Measurements from ENCODE around the gene LRP4.
A peak's percentile ranks its signal among the peaks of the same experiment; 100 is the strongest.

The LRP4 gene

DNA sequence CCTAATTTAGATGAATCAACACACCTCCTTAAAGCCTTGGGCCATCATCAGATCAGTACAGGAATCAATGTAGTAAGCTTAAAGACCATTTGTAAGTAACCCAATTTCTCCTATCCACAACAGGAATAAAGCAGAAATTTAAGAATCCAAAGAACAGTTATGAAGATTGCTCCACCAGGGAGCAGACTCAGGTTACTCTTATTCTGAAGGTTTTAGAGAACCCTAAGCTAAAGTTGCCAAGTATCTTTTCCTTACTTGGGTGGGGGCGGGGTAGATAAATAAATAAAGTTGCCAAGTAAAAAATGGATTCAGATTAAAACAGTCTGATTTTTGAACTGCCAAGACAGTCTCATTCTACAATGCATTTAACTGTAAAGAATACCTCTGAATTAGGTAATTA lies 90.4 kb downstream of the LRP4 start:
- TF ChIP-seq, protein P1, sequence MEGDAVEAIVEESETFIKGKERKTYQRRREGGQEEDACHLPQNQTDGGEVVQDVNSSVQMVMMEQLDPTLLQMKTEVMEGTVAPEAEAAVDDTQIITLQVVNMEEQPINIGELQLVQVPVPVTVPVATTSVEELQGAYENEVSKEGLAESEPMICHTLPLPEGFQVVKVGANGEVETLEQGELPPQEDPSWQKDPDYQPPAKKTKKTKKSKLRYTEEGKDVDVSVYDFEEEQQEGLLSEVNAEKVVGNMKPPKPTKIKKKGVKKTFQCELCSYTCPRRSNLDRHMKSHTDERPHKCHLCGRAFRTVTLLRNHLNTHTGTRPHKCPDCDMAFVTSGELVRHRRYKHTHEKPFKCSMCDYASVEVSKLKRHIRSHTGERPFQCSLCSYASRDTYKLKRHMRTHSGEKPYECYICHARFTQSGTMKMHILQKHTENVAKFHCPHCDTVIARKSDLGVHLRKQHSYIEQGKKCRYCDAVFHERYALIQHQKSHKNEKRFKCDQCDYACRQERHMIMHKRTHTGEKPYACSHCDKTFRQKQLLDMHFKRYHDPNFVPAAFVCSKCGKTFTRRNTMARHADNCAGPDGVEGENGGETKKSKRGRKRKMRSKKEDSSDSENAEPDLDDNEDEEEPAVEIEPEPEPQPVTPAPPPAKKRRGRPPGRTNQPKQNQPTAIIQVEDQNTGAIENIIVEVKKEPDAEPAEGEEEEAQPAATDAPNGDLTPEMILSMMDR (IDR thresholded peaks at IDR 0.05) = no peak

DNA sequence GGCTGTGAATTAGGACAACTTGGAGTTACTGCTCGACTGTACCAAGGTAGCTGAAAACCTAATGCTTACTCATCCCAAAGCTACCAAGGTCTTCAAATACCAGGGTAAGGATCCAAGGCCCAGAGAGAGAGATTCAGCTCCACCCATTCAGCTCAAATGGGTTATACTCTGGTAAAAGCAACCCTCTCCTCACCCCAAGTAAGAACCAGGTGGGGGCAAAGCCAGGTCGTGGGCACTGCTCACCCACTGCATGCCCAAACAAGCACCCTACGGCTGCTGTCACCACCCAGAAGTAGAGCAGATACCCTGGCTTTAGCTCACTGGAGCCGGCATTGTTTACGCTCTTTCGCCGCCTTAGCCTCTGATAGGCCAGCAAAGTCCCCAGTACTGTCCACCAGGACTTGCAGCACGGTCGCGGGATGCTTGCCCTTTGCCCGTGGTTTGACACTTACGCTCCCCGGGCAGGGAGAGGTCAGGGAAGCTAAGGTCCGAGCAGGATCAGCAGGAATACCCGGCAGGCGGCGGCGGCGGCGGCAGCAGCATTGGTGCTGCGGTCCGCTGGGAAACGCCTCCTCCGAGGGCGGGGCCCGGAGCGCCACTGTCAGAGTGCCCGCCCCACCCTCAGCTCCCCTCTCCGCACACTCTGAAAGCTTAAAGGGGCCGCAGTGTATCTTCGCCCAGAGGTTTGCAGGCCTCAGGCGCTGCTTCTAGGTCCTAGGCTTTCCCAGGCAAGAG lies 91.9 kb downstream of the LRP4 start:
- TF ChIP-seq, protein P1 (IDR thresholded peaks at IDR 0.05) = no peak

DNA sequence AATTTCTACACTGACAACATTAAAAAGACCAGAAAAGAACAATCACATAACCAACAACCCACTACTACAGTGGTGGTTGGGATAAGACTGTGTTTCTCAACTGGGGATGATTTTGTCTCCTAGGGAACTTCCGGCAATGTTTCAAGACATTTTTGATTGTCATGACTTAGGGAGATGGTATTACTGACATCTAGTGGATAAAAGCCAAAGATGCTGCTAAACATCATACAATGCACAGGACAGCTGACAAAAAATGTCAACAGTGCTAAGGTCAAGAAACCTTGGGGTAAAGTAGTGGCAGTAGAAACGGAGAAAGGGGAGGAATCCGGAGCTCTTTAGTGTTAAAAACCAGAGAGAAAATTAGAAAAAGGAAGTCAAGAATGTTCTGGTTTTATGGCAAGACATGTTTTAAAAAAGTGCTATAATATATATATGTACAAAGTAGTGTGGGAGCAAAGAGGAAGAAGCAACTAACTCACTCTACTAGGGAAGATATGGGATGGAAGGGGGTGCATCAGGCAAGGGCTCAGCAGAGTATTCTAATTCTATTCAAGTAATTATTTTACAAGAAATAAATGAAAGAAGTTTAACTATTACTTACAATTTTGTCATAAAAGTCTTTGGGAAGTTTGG lies 109.4 kb downstream of the LRP4 start:
- TF ChIP-seq, protein P1 (IDR thresholded peaks at IDR 0.05) = peak; percentile 57

Measured in LNCAP (cell line).